H9 (cell line): ENCODE measurements around the gene UNK. TPM values are rescaled to one million over a fixed set of nuclear protein-coding genes. Genes with fewer than 3 reads are reported as not detected.
A peak's percentile ranks its signal among the peaks of the same experiment; 100 is the strongest.

Experiments
- DNase-seq: peaks from one replicate; pipeline ENCODE4 v3.0.0-alpha.2; 2017
- H2AFZ ChIP-seq: one replicate; pipeline ENCODE4 v1.6.1; 2013; ENCODE audit warnings: mild to moderate bottlenecking, low read length, control low read depth, moderate library complexity
- H2AK5ac ChIP-seq: 2 replicates; pipeline ENCODE4 v1.6.1; 2013; ENCODE audit warnings: low read length, control low read depth, mixed read lengths; ENCODE audit not compliant: insufficient read length
- H2BK120ac ChIP-seq: one replicate; pipeline ENCODE4 v1.6.1; 2013; ENCODE audit warnings: low read depth, mild to moderate bottlenecking, low read length, control low read depth, inconsistent platforms; ENCODE audit not compliant: poor library complexity, severe bottlenecking
- H2BK12ac ChIP-seq: 2 replicates; pipeline ENCODE4 v1.6.1; 2013; ENCODE audit warnings: low read length, control low read depth, mixed read lengths, low read depth; ENCODE audit not compliant: insufficient read length
- H2BK15ac ChIP-seq: 2 replicates; pipeline ENCODE4 v1.6.1; 2013; ENCODE audit warnings: low read depth, low read length, control low read depth
- H2BK20ac ChIP-seq: one replicate; pipeline ENCODE4 v1.6.1; 2013; ENCODE audit warnings: low read depth, mild to moderate bottlenecking, low read length, control low read depth, inconsistent platforms; ENCODE audit not compliant: poor library complexity, severe bottlenecking
- H2BK5ac ChIP-seq: 2 replicates; pipeline ENCODE4 v1.6.1; 2013; ENCODE audit warnings: low read length, control low read depth, mixed read lengths; ENCODE audit not compliant: insufficient read length
- H3K14ac ChIP-seq: 2 replicates; pipeline ENCODE4 v1.6.1; 2013; ENCODE audit warnings: low read length, control low read depth; ENCODE audit not compliant: insufficient read depth
- H3K18ac ChIP-seq: 2 replicates; pipeline ENCODE4 v1.6.1; 2013; ENCODE audit warnings: low read depth, mild to moderate bottlenecking, mixed read lengths, low read length, control low read depth; ENCODE audit not compliant: insufficient read length
- H3K23ac ChIP-seq: 2 replicates; pipeline ENCODE4 v1.6.1; 2013; ENCODE audit warnings: low read length, control low read depth, mixed read lengths, low read depth; ENCODE audit not compliant: insufficient read length
- H3K23me2 ChIP-seq: 2 replicates; pipeline ENCODE4 v1.6.1; 2013; ENCODE audit warnings: low read depth, mild to moderate bottlenecking, mixed read lengths, low read length, control low read depth; ENCODE audit not compliant: insufficient read length, poor library complexity, severe bottlenecking
- H3K27ac ChIP-seq: 2 replicates; pipeline ENCODE4 v1.5.1; 2013; ENCODE audit warnings: low read length, control low read depth, mixed read lengths, low read depth; ENCODE audit not compliant: insufficient read length
- H3K27me3 ChIP-seq: 2 replicates; pipeline ENCODE4 v1.6.1; 2013; ENCODE audit warnings: low read length, control low read depth, inconsistent platforms; ENCODE audit not compliant: insufficient read depth
- H3K4ac ChIP-seq: 2 replicates; pipeline ENCODE4 v1.6.1; 2013; ENCODE audit warnings: low read depth, mild to moderate bottlenecking, control low read depth, inconsistent platforms, low read length, moderate library complexity
- H3K4me1 ChIP-seq: 2 replicates; pipeline ENCODE4 v1.6.1; 2013; ENCODE audit warnings: low read length, control low read depth, inconsistent platforms; ENCODE audit not compliant: insufficient read depth
- H3K4me2 ChIP-seq: 2 replicates; pipeline ENCODE4 v1.6.1; 2013; ENCODE audit warnings: low read length, control low read depth, mixed read lengths; ENCODE audit not compliant: insufficient read length, insufficient read depth
- H3K56ac ChIP-seq: 2 replicates; pipeline ENCODE4 v1.6.1; 2013; ENCODE audit warnings: low read depth, mild to moderate bottlenecking, mixed read lengths, low read length, control low read depth; ENCODE audit not compliant: insufficient read length
- H3K79me1 ChIP-seq: 2 replicates; pipeline ENCODE4 v1.6.1; 2013; ENCODE audit warnings: low read depth, mild to moderate bottlenecking, moderate library complexity, low read length, control low read depth, inconsistent platforms; ENCODE audit not compliant: insufficient read depth, poor library complexity, severe bottlenecking
- H3K79me2 ChIP-seq: 2 replicates; pipeline ENCODE4 v1.6.1; 2013; ENCODE audit warnings: low read length, control low read depth, inconsistent platforms; ENCODE audit not compliant: insufficient read depth
- H3K9ac ChIP-seq: 2 replicates; pipeline ENCODE4 v1.6.1; 2013; ENCODE audit warnings: low read length, control low read depth, mixed read lengths; ENCODE audit not compliant: insufficient read length; ENCODE audit errors: extremely low read depth
- H3K9me3 ChIP-seq: one replicate; pipeline ENCODE4 v1.6.1; 2013; ENCODE audit warnings: low read depth, low read length, inconsistent platforms; ENCODE audit not compliant: control insufficient read depth
- H3T11ph ChIP-seq: one replicate; pipeline ENCODE4 v1.6.1; 2013; ENCODE audit warnings: mild to moderate bottlenecking, low read length, control low read depth, inconsistent platforms
- H4K20me1 ChIP-seq: one replicate; pipeline ENCODE4 v1.6.1; 2013; ENCODE audit not compliant: control insufficient read depth, insufficient read length, insufficient read depth
- H4K5ac ChIP-seq: 2 replicates; pipeline ENCODE4 v1.6.1; 2013; ENCODE audit warnings: low read depth, mild to moderate bottlenecking, mixed read lengths, low read length, control low read depth; ENCODE audit not compliant: insufficient read length
- H4K8ac ChIP-seq: replicated peaks from 2 replicates; pipeline ENCODE4 v1.6.1; 2013; ENCODE audit warnings: low read length, control low read depth, mixed read lengths, low read depth; ENCODE audit not compliant: insufficient read length
- H4K91ac ChIP-seq: 2 replicates; pipeline ENCODE4 v1.6.1; 2013; ENCODE audit warnings: low read depth, mild to moderate bottlenecking, moderate library complexity, mixed read lengths, low read length, control low read depth; ENCODE audit not compliant: insufficient read length
- H3K27ac Mint-ChIP-seq, 3 experiments: 2 replicates in 2 of 3; 3 replicates in 1 of 3; pipeline ENCODE4 v1.8.0; 2020 to 2021; ENCODE audit warnings: mixed read lengths in 3 of 3, mild to moderate bottlenecking in 1 of 3, moderate library complexity in 1 of 3
- H3K27me3 Mint-ChIP-seq: 2 replicates; pipeline ENCODE4 v1.8.0; 2021; ENCODE audit warnings: low read depth, mild to moderate bottlenecking, moderate library complexity, mixed read lengths
- H3K36me3 Mint-ChIP-seq, 3 experiments: 2 replicates in 2 of 3; 3 replicates in 1 of 3; pipeline ENCODE4 v1.8.0; 2020 to 2021; ENCODE audit warnings: low read depth in 3 of 3, mixed read lengths in 3 of 3; ENCODE audit not compliant: insufficient read depth in 1 of 3
- H3K4me1 Mint-ChIP-seq, 2 experiments: 2 replicates each; pipeline ENCODE4 v1.8.0; 2020; ENCODE audit warnings: mixed read lengths in 2 of 2
- H3K4me3 Mint-ChIP-seq, 2 experiments: 2 replicates in 1 of 2; 3 replicates in 1 of 2; pipeline ENCODE4 v1.8.0; 2020 to 2021; ENCODE audit warnings: mild to moderate bottlenecking in 2 of 2, mixed read lengths in 2 of 2, moderate library complexity in 1 of 2
- H3K9me3 Mint-ChIP-seq, 2 experiments: 2 replicates in 1 of 2; 3 replicates in 1 of 2; pipeline ENCODE4 v1.8.0; 2020; ENCODE audit warnings: mild to moderate bottlenecking in 2 of 2, mixed read lengths in 2 of 2, moderate library complexity in 1 of 2
- WGBS: extraction: QIAGEN DNeasy Blood & Tissue Kit; methylation state at CpG from one replicate; pipeline ENCODE4 v1.1.7; 2013; ENCODE audit warnings: missing lambda C conversion rate, low lambda C conversion rate, mixed read lengths; ENCODE audit not compliant: insufficient read length; ENCODE audit errors: extremely low coverage; 5-methylcytosine and 5-hydroxymethylcytosine counted together
- total RNA-seq: library from RNA; stranded (reverse); gene quantifications from 2 replicates; pipeline ENCODE4 v1.2.1, GENCODE V29; 2021
- TF ChIP-seq, protein P1 (sequence below): fragments of 200-600 bp; sonication (generic); conservative IDR thresholded peaks from 3 replicates; pipeline ENCODE4 v1.8.0; 2021; ENCODE audit warnings: antibody characterized with exemption, mild to moderate bottlenecking

Gene UNK
- total RNA-seq, 1 experiment from 2014 or later, result 36.4 TPM

DNA sequence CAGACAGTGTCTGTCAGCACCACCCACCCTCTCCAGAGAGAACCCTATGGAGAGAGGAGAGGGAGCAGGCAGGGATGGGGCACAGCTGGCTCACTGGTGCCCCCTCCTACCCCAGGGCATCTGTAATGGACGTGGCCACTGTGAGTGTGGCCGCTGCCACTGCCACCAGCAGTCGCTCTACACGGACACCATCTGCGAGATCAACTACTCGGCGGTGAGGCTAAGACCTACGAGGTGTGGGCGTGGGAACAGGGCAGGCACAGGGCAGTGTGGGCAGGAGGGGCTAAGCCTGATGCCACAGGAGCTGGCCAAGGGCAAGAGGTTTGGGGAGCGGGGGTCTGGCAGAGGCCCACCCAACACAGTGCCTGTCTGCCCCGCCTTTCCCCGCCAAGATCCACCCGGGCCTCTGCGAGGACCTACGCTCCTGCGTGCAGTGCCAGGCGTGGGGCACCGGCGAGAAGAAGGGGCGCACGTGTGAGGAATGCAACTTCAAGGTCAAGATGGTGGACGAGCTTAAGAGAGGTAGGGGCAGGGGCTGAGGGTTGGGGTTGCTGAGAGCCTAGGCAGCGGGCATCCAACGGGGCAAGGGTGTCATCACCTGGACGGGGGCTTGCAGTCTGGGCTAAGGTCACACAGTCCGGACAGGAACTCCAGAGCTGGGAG is 48.3 kb upstream of the UNK start:
- H3K27me3 ChIP-seq, result no peaks in the 10 kb centered on the region
- H3K27ac Mint-ChIP-seq, result peak overlapping the region in 2 of 3 experiments; percentile 67 to 83; a peak in 2 of 7 replicates
- H3K4ac ChIP-seq, result no peak overlapping the region
- TF ChIP-seq, protein P1, sequence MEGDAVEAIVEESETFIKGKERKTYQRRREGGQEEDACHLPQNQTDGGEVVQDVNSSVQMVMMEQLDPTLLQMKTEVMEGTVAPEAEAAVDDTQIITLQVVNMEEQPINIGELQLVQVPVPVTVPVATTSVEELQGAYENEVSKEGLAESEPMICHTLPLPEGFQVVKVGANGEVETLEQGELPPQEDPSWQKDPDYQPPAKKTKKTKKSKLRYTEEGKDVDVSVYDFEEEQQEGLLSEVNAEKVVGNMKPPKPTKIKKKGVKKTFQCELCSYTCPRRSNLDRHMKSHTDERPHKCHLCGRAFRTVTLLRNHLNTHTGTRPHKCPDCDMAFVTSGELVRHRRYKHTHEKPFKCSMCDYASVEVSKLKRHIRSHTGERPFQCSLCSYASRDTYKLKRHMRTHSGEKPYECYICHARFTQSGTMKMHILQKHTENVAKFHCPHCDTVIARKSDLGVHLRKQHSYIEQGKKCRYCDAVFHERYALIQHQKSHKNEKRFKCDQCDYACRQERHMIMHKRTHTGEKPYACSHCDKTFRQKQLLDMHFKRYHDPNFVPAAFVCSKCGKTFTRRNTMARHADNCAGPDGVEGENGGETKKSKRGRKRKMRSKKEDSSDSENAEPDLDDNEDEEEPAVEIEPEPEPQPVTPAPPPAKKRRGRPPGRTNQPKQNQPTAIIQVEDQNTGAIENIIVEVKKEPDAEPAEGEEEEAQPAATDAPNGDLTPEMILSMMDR, result no peak
- DNase-seq, result no peak
- no peak overlapping the region for H3T11ph ChIP-seq
- no peak overlapping the region for H4K8ac ChIP-seq
- H3K4me1 Mint-ChIP-seq, result peaks cover 7% of the 10 kb centered on the region in 2 experiments
- no peaks in the 10 kb centered on the region for H3K27me3 Mint-ChIP-seq
- H3K23ac ChIP-seq, result no peak overlapping the region
- no peak overlapping the region for H3K14ac ChIP-seq
- H4K5ac ChIP-seq, result no peak overlapping the region
- no peak overlapping the region for H2BK15ac ChIP-seq
- H3K9me3 Mint-ChIP-seq, result no peaks in the 10 kb centered on the region
- H2BK120ac ChIP-seq, result no peak overlapping the region
- no peaks in the 10 kb centered on the region for H3K79me1 ChIP-seq
- no peak overlapping the region for H3K27ac ChIP-seq
- no peak overlapping the region for H3K4me2 ChIP-seq
- no peak overlapping the region for H3K18ac ChIP-seq
- H4K20me1 ChIP-seq, result no peaks in the 10 kb centered on the region
- no peak overlapping the region for H2BK12ac ChIP-seq
- H3K9ac ChIP-seq, result no peak overlapping the region
- no peak overlapping the region for H3K4me3 Mint-ChIP-seq
- no peaks in the 10 kb centered on the region for H3K36me3 Mint-ChIP-seq
- H3K23me2 ChIP-seq, result no peaks in the 10 kb centered on the region
- H3K9me3 ChIP-seq, result no peaks in the 10 kb centered on the region
- WGBS, result no CpG with 5 or more reads among the region's 26 CpGs
- no peak overlapping the region for H2AFZ ChIP-seq
- no peaks in the 10 kb centered on the region for H3K79me2 ChIP-seq
- no peak overlapping the region for H4K91ac ChIP-seq
- no peak overlapping the region for H2BK5ac ChIP-seq
- H3K4me1 ChIP-seq, result no peaks in the 10 kb centered on the region
- H3K56ac ChIP-seq, result no peak overlapping the region
- no peak overlapping the region for H2AK5ac ChIP-seq
- H2BK20ac ChIP-seq, result no peak overlapping the region
